ENCODE measurements around the gene U2AF2. TPM values are rescaled to one million over a fixed set of nuclear protein-coding genes. Genes with fewer than 3 reads are reported as not detected.

The U2AF2 gene
- total RNA-seq (2012; rRNA removed) = 96.1 and 120 TPM in 2 replicates
- 260 and 303 TPM in 2 replicates for polyA plus RNA-seq (2012; rRNA removed)
- 162 and 288 TPM in 2 replicates for polyA plus RNA-seq (2012; cell fraction: cytosol; rRNA removed)
- polyA plus RNA-seq (2012; cell fraction: nucleus; rRNA removed; ENCODE audit: low replicate concordance) = 279 and 320 TPM in 2 replicates
- Bru-seq, nascent RNA = percentile 89 among the genes with signal in this experiment
- percentile 92 among the genes with signal in this experiment for BruChase-seq, experiment 1, labeled RNA remaining after a 6-hour chase
- percentile 85 among the genes with signal in this experiment for BruChase-seq, experiment 2, labeled RNA remaining after a 2-hour chase
- long read RNA-seq, partial matches to known transcripts = 3 of 11 reads
- long read RNA-seq, other reads (novel, unspliced or antisense) = 6 of 11 reads

GRCh38 chr19:55654868-55655647, at the start of gene U2AF2:
Gene U2AF2 (plus strand): TSS chr19:55655035. CDS start chr19:55655105, 70 bp downstream.
- intact Hi-C loops (cut with micrococcal nuclease) = loop anchor here (2.0 kb wide), 1 partner anchor 20 kb away; the partner anchor contains the start of gene EPN1
- Histone ChIP-seq H4K8ac (ENCODE audit: low read depth in 2 of 2, low read length in 2 of 2) (peak within 1 kb of the TSS; percentile 98 to 100), H2AFZ (replicated peaks; ENCODE audit: low read length, poor library complexity) (peak within 1 kb of the TSS; percentile 98), H3K14ac (replicated peaks; ENCODE audit: low read depth, low read length) (peak within 1 kb of the TSS; percentile 100), H3K9ac (ENCODE audit: low read depth, low read length) (peak within 1 kb of the TSS; percentile 99), H3K4ac (ENCODE audit: low read depth, low read length) (peak within 1 kb of the TSS; percentile 99), H3K9me1 (ENCODE audit: insufficient read depth, low read length) (peaks cover 13% of the 10 kb centered on the region), H2AK9ac (replicated peaks; ENCODE audit: low read depth, low read length, poor library complexity) (peak within 1 kb of the TSS; percentile 99), H4K5ac (ENCODE audit: low read depth, low read length) (peak within 1 kb of the TSS; percentile 97), H3K23ac (ENCODE audit: low read depth, low read length) (peak within 1 kb of the TSS; percentile 100), H2BK15ac (ENCODE audit: low read depth, low read length) (peak within 1 kb of the TSS; percentile 92; the same call in 1 of the 3 replicates), H2BK120ac (ENCODE audit: low read depth, low read length) (peak within 1 kb of the TSS; percentile 95), H3K4me3 (ENCODE audit: insufficient read depth, low read depth, low read length) (peak within 1 kb of the TSS; percentile 79), H3K79me1 (ENCODE audit: low read depth in 1 of 2, low read length in 2 of 2) (peaks cover 0 to 14% of the 10 kb centered on the region in 2 experiments; a peak in 1 of 4 replicates), H2AK5ac (ENCODE audit: low read depth, low read length) (peak within 1 kb of the TSS; percentile 97), H2BK20ac (ENCODE audit: low read depth, low read length) (peak within 1 kb of the TSS; percentile 74; the same call in 1 of the 2 replicates), H4K20me1 (ENCODE audit: insufficient read depth, low read length) (peaks cover 55% of the 10 kb centered on the region), H3K9me3 (ENCODE audit: control insufficient read depth, insufficient read depth, low read length) (no peaks in the 10 kb centered on the region), H3K27me3 (ENCODE audit: control insufficient read depth, insufficient read depth, low read length) (no peaks in the 10 kb centered on the region), H3K56ac (ENCODE audit: extremely low read depth, insufficient read depth, low read length) (peak within 1 kb of the TSS; percentile 100), H3K36me3 (ENCODE audit: control insufficient read depth, insufficient read depth, low read length) (peaks cover 14% of the 10 kb centered on the region), H3K4me1 (ENCODE audit: control insufficient read depth, insufficient read depth, low read length) (peaks cover 10% of the 10 kb centered on the region), H3K27ac (ENCODE audit: insufficient read depth, low read length) (peak within 1 kb of the TSS; percentile 98), H4K91ac (ENCODE audit: insufficient read depth, low read depth, low read length) (peak within 1 kb of the TSS; percentile 99), H3K4me2 (ENCODE audit: low read depth, low read length) (peak within 1 kb of the TSS; percentile 92), H3K18ac (ENCODE audit: low read depth, low read length) (peak within 1 kb of the TSS; percentile 96), H2BK5ac (ENCODE audit: low read depth, low read length, poor library complexity, severe bottlenecking) (peak within 1 kb of the TSS; percentile 94)
- ChIA-PET POLR2A (ENCODE audit: unreplicated experiment) (interaction anchor here (0.6 to 1.1 kb wide), 5 partner anchors 11 to 1786 kb away, joined by 3 to 7 read pairs (median 5); no protein-coding TSS in a partner anchor), CTCF (interaction anchor here (0.6 to 1.1 kb wide), 5 partner anchors 16 to 49 kb away, joined by 3 to 5 read pairs (median 3); no protein-coding TSS in a partner anchor)
- ATAC-seq (ENCODE audit: low read depth) (peak; percentile 8), DNase-seq (peak; percentile 89)
- in situ Hi-C loops (cut with MboI; ENCODE audit: low sequenced_read_pairs) = loop anchor here (25.0 kb wide), 2 partner anchors 1193 to 1518 kb away; partner anchors contain the start of genes CDC42EP5, CNOT3 and LENG9
- 0% methylated on average over 44 of the region's 95 CpGs; no CpG with 5 or more reads in 1 of the 2 experiments for WGBS, 2 experiments (ENCODE audit: extremely low coverage in 2 of 2, insufficient read length in 1 of 2)
- no TSS peak for BruUV-seq (replicated peaks)
- TF ChIP-seq RFX5 (IDR thresholded peaks at IDR 0.05; ENCODE audit: low read depth, low read length) (no peak), BHLHE40 (IDR thresholded peaks at IDR 0.05; ENCODE audit: low read depth, low read length) (peak; percentile 78), MXI1 (IDR thresholded peaks at IDR 0.05; ENCODE audit: borderline replicate concordance, low read depth, low read length) (peak; percentile 90; the same call in 1 of the 2 replicates), MAZ (IDR thresholded peaks at IDR 0.05; ENCODE audit: borderline replicate concordance, low read depth, low read length) (peak; percentile 60; the same call in 1 of the 2 replicates), POLR2A (IDR thresholded peaks at IDR 0.05; ENCODE audit: low read depth, low read length) (peak; percentile 83)
- TF ChIP-seq, protein P1, sequence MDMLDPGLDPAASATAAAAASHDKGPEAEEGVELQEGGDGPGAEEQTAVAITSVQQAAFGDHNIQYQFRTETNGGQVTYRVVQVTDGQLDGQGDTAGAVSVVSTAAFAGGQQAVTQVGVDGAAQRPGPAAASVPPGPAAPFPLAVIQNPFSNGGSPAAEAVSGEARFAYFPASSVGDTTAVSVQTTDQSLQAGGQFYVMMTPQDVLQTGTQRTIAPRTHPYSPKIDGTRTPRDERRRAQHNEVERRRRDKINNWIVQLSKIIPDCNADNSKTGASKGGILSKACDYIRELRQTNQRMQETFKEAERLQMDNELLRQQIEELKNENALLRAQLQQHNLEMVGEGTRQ (IDR thresholded peaks at IDR 0.05; ENCODE audit: low read depth, low read length) = peak; percentile 93
- dilution Hi-C loops (cut with HindIII; ENCODE audit: low sequenced_read_pairs, unreplicated experiment) = no loop called here
